Activated naive CD8-positive, alpha-beta T cell treated with anti-CD3 and anti-CD28 coated beads for 36 hours (primary cell): ENCODE measurements around the gene PDAP1. TPM values are rescaled to one million over a fixed set of nuclear protein-coding genes. Genes with fewer than 3 reads are reported as not detected.
A peak's percentile ranks its signal among the peaks of the same experiment; 100 is the strongest.
"Not testable (repeated sequence)": the region's sequence is repeated elsewhere in the genome, so short reads cannot be mapped to it uniquely, and the experiment has no call there.

Experiments
- DNase-seq: peaks from one replicate; pipeline ENCODE4 v3.0.0; 2021
- H3K27ac Mint-ChIP-seq: one replicate; pipeline ENCODE4 v1.8.0; 2022; ENCODE audit warnings: mild to moderate bottlenecking, moderate library complexity, mixed read lengths
- H3K27me3 Mint-ChIP-seq: one replicate; pipeline ENCODE4 v1.8.0; 2022; ENCODE audit warnings: mild to moderate bottlenecking, mixed read lengths
- H3K36me3 Mint-ChIP-seq: one replicate; pipeline ENCODE4 v1.8.0; 2021; ENCODE audit warnings: mild to moderate bottlenecking, mixed read lengths
- H3K4me1 Mint-ChIP-seq: one replicate; pipeline ENCODE4 v1.8.0; 2021; ENCODE audit warnings: mixed read lengths
- H3K4me3 Mint-ChIP-seq: one replicate; pipeline ENCODE4 v1.8.0; 2022; ENCODE audit warnings: mild to moderate bottlenecking, moderate library complexity, mixed read lengths
- H3K9me3 Mint-ChIP-seq: one replicate; pipeline ENCODE4 v1.8.0; 2022; ENCODE audit warnings: mixed read lengths
- total RNA-seq, 2 experiments: library from RNA; stranded (reverse); gene quantifications; one replicate each; pipeline ENCODE4 v1.2.3, GENCODE V29; 2021

The PDAP1 gene
- total RNA-seq, 2 experiments from 2014 or later = 201 to 214 TPM

- DNase-seq = peak; percentile 61
- Mint-ChIP-seq H3K36me3 (peaks cover 51% of the 10 kb centered on the region), H3K27me3 (no peaks in the 10 kb centered on the region), H3K4me1 (peaks cover 56% of the 10 kb centered on the region), H3K9me3 (no peaks in the 10 kb centered on the region), H3K4me3 (peak overlapping the region; percentile 77), H3K27ac (peak overlapping the region; percentile 92)
Observed at GRCh38 chr7:99380032-99380822, 28.2 kb downstream of the PDAP1 start.

- not testable (repeated sequence) for DNase-seq, H3K27me3 Mint-ChIP-seq, H3K9me3 Mint-ChIP-seq
- Mint-ChIP-seq H3K4me3 (peak overlapping the region; percentile 77), H3K36me3 (peaks cover 51% of the 10 kb centered on the region), H3K4me1 (peaks cover 56% of the 10 kb centered on the region), H3K27ac (peak overlapping the region; percentile 92)
Observed at GRCh38 chr7:99379693-99380031, 28.7 kb downstream of the PDAP1 start.

- H3K4me1 Mint-ChIP-seq = peaks cover 56% of the 10 kb centered on the region
- H3K9me3 Mint-ChIP-seq = no peaks in the 10 kb centered on the region
- H3K27ac Mint-ChIP-seq = peak overlapping the region; percentile 92
- H3K36me3 Mint-ChIP-seq = peaks cover 49% of the 10 kb centered on the region
- peak; percentile 51 for DNase-seq
- no peaks in the 10 kb centered on the region for H3K27me3 Mint-ChIP-seq
- H3K4me3 Mint-ChIP-seq = peak overlapping the region; percentile 77
Observed at GRCh38 chr7:99379043-99379577, 29.3 kb downstream of the PDAP1 start.

GRCh38 chr7:99375070-99375807 lies 33.2 kb downstream of the PDAP1 start:
- Mint-ChIP-seq H3K27me3 (no peaks in the 10 kb centered on the region), H3K4me1 (peaks cover 50% of the 10 kb centered on the region), H3K36me3 (peaks cover 32% of the 10 kb centered on the region), H3K4me3 (peak overlapping the region; percentile 83), H3K27ac (peak overlapping the region; percentile 82), H3K9me3 (no peaks in the 10 kb centered on the region)
- DNase-seq = peak; percentile 82

- peak within 1 kb of the TSS; percentile 83 for H3K4me3 Mint-ChIP-seq
- H3K36me3 Mint-ChIP-seq = peaks cover 28% of the 10 kb centered on the region
- H3K27ac Mint-ChIP-seq = peak within 1 kb of the TSS; percentile 82
- peaks cover 46% of the 10 kb centered on the region for H3K4me1 Mint-ChIP-seq
- H3K27me3 Mint-ChIP-seq = no peaks in the 10 kb centered on the region
- H3K9me3 Mint-ChIP-seq = no peaks in the 10 kb centered on the region
- peak; percentile 85 for DNase-seq
Observed at GRCh38 chr7:99374111-99375064, 34.0 kb downstream of the PDAP1 start, which contains the start of gene ARPC1B. ARPC1B (plus strand) TSS chr7:99374730; CDS start chr7:99385715, 10,985 bp downstream.

GRCh38 chr7:99373091-99374066 lies 35.0 kb downstream of the PDAP1 start:
- peak overlapping the region; percentile 78 for H3K4me3 Mint-ChIP-seq
- H3K36me3 Mint-ChIP-seq = peaks cover 20% of the 10 kb centered on the region
- peak overlapping the region; percentile 80 for H3K27ac Mint-ChIP-seq
- no peak for DNase-seq
- no peaks in the 10 kb centered on the region for H3K9me3 Mint-ChIP-seq
- H3K27me3 Mint-ChIP-seq = no peaks in the 10 kb centered on the region
- H3K4me1 Mint-ChIP-seq = peaks cover 42% of the 10 kb centered on the region

- DNase-seq = no peak
- Mint-ChIP-seq H3K4me1 (peaks cover 36% of the 10 kb centered on the region), H3K36me3 (peaks cover 11% of the 10 kb centered on the region), H3K4me3 (peak overlapping the region; percentile 78), H3K27me3 (no peaks in the 10 kb centered on the region), H3K27ac (peak overlapping the region; percentile 80), H3K9me3 (no peaks in the 10 kb centered on the region)
Observed at GRCh38 chr7:99372275-99373090, 35.9 kb downstream of the PDAP1 start.

GRCh38 chr7:99371376-99371920 lies 36.9 kb downstream of the PDAP1 start:
- H3K27ac Mint-ChIP-seq = peak overlapping the region; percentile 6
- H3K36me3 Mint-ChIP-seq = peaks cover 9% of the 10 kb centered on the region
- no peak overlapping the region for H3K4me3 Mint-ChIP-seq
- no peaks in the 10 kb centered on the region for H3K9me3 Mint-ChIP-seq
- no peak for DNase-seq
- peaks cover 27% of the 10 kb centered on the region for H3K4me1 Mint-ChIP-seq
- no peaks in the 10 kb centered on the region for H3K27me3 Mint-ChIP-seq

GRCh38 chr7:99369767-99370391 lies 38.5 kb downstream of the PDAP1 start:
- H3K27ac Mint-ChIP-seq = no peak overlapping the region
- no peak for DNase-seq
- peaks cover 11% of the 10 kb centered on the region for H3K36me3 Mint-ChIP-seq
- no peaks in the 10 kb centered on the region for H3K27me3 Mint-ChIP-seq
- H3K4me1 Mint-ChIP-seq = peaks cover 22% of the 10 kb centered on the region
- H3K4me3 Mint-ChIP-seq = no peak overlapping the region
- H3K9me3 Mint-ChIP-seq = no peaks in the 10 kb centered on the region

- no peak overlapping the region for H3K4me3 Mint-ChIP-seq
- H3K36me3 Mint-ChIP-seq = peaks cover 13% of the 10 kb centered on the region
- H3K9me3 Mint-ChIP-seq = no peaks in the 10 kb centered on the region
- DNase-seq = no peak
- H3K27me3 Mint-ChIP-seq = no peaks in the 10 kb centered on the region
- H3K27ac Mint-ChIP-seq = peak overlapping the region; percentile 34
- H3K4me1 Mint-ChIP-seq = peaks cover 21% of the 10 kb centered on the region
Observed at GRCh38 chr7:99368750-99369389, 39.5 kb downstream of the PDAP1 start.

- no peaks in the 10 kb centered on the region for H3K27me3 Mint-ChIP-seq
- DNase-seq = no peak
- H3K4me3 Mint-ChIP-seq = no peak overlapping the region
- H3K27ac Mint-ChIP-seq = no peak overlapping the region
- peaks cover 8% of the 10 kb centered on the region for H3K4me1 Mint-ChIP-seq
- H3K36me3 Mint-ChIP-seq = peaks cover 13% of the 10 kb centered on the region
- no peaks in the 10 kb centered on the region for H3K9me3 Mint-ChIP-seq
Observed at GRCh38 chr7:99366646-99367045, 41.8 kb downstream of the PDAP1 start.
